HUES48 (cell line): ENCODE results near the gene CHRDL2.

Experiments used
- H3K27ac ChIP-seq: one replicate; pipeline ENCODE4 v1.7.0; 2013; ENCODE audit warnings: low read depth, low read length, inconsistent platforms
- H3K27me3 ChIP-seq: 2 replicates; pipeline ENCODE4 v1.6.1; 2013; ENCODE audit warnings: mild to moderate bottlenecking, low read length; ENCODE audit not compliant: control insufficient read depth, insufficient read depth
- H3K36me3 ChIP-seq: 2 replicates; pipeline ENCODE4 v1.6.1; 2013; ENCODE audit warnings: low read length; ENCODE audit not compliant: control insufficient read depth, insufficient read depth
- H3K4me1 ChIP-seq: 2 replicates; pipeline ENCODE4 v1.6.1; 2013; ENCODE audit warnings: mild to moderate bottlenecking, low read length; ENCODE audit not compliant: control insufficient read depth, insufficient read depth
- H3K4me3 ChIP-seq: 2 replicates; pipeline ENCODE4 v1.5.1; 2013; ENCODE audit warnings: mild to moderate bottlenecking, low read depth, low read length
- H3K9ac ChIP-seq: 2 replicates; pipeline ENCODE4 v1.6.1; 2013; ENCODE audit warnings: mild to moderate bottlenecking, low read depth, low read length, moderate library complexity
- H3K9me3 ChIP-seq: 2 replicates; pipeline ENCODE4 v1.6.1; 2013; ENCODE audit warnings: low read length; ENCODE audit not compliant: control insufficient read depth, insufficient read depth

Gene CHRDL2

DNA sequence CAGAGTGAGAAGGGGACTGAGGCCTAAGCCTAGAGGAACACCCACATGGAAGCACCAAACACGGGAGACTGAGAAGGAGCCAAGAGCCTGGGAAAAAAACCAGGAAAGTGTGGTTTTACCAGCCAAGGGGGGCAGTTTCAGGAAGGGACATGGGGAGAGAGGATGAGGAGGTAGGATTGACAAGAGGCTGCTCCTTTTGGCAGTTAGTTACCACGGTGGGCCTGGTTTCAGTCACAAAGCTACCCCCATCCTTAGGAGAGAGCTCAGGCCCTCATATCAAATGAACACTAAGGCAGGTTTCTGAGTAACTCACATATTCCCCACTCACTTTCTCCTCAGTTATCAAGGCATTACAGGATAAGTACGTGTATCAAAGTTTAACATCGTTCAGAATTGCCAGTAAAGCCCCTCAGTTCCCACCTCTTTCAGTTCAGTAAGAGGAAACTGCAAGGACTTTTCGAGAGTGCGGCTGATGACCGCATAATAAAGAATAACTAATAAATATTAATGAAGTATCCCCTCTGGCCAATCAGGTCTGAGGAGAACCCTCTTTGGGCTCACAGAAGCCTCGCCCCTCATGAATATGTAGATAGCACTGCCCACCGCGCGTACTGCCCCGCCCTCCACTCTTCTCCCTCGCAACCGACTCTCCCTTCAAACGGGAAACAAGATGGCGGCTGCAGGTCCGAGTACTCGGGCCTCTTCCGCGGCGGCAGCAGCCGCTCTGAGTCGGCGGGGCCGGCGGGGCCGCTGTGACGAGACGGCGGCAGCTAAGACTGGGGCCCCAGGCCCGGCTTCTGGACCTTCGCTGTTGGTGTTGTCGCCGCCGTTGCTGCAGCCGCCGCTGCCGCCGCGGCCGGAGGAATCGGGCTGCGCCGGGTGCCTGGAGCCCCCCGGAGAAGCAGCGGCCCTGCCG is 17.2 kb upstream of the CHRDL2 start, which contains the start of gene RNF169:
Gene RNF169, plus strand, starts transcription at position 639 of the 916 bp plus-strand sequence. Its CDS starts 32 bp downstream, at position 671.
- H3K36me3 ChIP-seq, result no peaks in the 10 kb centered on the region
- H3K27me3 ChIP-seq, result no peaks in the 10 kb centered on the region
- H3K9me3 ChIP-seq, result no peaks in the 10 kb centered on the region
- H3K27ac ChIP-seq, result peak within 1 kb of the TSS; percentile 71
- peak within 1 kb of the TSS; percentile 66 for H3K4me3 ChIP-seq
- peak within 1 kb of the TSS; percentile 83 for H3K9ac ChIP-seq
- H3K4me1 ChIP-seq, result peaks cover 19% of the 10 kb centered on the region

DNA sequence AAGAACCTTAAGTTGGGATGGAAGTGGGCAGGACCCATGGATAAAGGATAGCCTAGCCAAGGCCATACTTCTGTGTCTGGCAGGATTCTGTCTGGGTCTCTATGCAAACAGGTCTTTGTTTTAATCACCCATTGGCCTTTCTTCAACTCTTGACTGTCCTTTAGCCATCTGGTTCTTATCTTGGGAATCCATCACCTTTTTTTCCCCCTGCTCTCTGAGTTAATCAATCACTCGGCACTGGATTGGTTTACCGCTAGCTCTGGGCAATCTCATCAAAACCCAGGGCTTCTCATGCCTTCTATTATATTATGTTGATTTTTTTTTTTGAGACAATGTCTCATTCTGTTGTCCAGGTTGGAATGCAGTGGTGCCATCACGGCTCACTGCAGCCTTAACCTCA is 15.6 kb upstream of the CHRDL2 start:
- Histone ChIP-seq H3K9me3 (no peaks in the 10 kb centered on the region), H3K27me3 (no peaks in the 10 kb centered on the region), H3K9ac (no peak overlapping the region), H3K27ac (no peak overlapping the region), H3K36me3 (no peaks in the 10 kb centered on the region), H3K4me3 (no peak overlapping the region), H3K4me1 (peaks cover 19% of the 10 kb centered on the region)

DNA sequence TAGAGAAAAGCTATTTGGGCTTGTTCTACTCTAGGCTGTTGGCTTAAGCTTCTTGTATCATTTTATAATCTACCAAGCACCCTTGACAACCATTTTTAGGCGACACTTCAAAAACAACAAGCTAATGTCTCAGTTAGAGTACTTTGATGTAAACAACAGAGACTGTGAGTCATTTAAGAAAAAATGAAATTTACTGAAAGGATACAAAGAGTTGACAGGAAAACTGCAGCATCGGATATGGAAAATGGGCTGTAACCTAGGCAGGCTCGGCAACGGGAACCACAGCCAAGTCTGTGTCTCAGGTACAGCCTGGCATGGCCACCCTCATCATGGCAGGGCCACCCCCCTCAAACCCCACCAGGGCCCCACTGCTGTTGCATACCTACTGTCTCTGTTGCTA is 13.1 kb upstream of the CHRDL2 start:
- Histone ChIP-seq H3K36me3 (no peaks in the 10 kb centered on the region), H3K27ac (no peak overlapping the region), H3K27me3 (no peaks in the 10 kb centered on the region), H3K4me1 (peaks cover 10% of the 10 kb centered on the region), H3K9ac (no peak overlapping the region), H3K4me3 (no peak overlapping the region), H3K9me3 (peaks cover 6% of the 10 kb centered on the region)

DNA sequence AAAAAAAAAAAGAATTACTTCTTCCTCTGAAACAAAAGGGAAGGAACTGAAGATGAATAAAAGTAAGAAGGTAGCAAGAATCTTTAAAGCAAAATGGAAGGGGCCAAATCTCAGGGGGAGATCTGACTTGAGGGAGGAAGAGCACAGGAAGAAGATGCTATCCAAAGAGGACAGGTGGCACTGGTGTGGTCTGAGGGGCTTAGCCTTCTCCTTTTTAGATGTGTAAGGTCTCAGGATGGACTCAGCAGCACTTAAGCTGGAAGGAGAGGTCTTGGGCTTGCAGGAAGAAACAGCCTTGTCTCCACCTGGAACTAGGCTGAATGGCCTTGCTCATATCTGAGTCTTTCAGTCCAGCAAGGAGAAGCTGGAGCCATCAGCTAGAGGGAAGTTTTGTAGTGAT is 12.4 kb upstream of the CHRDL2 start:
- Histone ChIP-seq H3K4me1 (peaks cover 10% of the 10 kb centered on the region), H3K36me3 (no peaks in the 10 kb centered on the region), H3K27ac (no peak overlapping the region), H3K9ac (no peak overlapping the region), H3K4me3 (no peak overlapping the region), H3K27me3 (no peaks in the 10 kb centered on the region), H3K9me3 (peaks cover 6% of the 10 kb centered on the region)

DNA sequence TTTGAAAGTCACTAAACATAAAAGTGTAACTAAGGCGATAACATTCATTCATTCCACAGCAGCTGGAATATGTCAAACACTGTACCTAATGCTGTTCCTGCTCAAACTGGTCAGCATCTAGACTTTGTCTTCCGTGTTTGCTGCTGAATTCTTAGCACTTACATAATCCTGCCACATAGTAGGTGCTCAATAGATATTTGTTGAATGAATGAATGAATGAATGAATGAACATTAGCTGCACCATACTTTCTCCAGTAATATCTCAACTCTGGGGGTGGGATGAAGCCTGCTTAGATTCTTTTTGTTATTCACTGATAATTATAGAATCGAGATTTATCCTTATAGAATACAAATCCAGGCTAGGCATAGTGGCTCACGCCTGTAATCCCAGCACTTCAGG is 10.8 kb upstream of the CHRDL2 start:
- H3K27me3 ChIP-seq, result no peaks in the 10 kb centered on the region
- no peak overlapping the region for H3K9ac ChIP-seq
- no peak overlapping the region for H3K27ac ChIP-seq

DNA sequence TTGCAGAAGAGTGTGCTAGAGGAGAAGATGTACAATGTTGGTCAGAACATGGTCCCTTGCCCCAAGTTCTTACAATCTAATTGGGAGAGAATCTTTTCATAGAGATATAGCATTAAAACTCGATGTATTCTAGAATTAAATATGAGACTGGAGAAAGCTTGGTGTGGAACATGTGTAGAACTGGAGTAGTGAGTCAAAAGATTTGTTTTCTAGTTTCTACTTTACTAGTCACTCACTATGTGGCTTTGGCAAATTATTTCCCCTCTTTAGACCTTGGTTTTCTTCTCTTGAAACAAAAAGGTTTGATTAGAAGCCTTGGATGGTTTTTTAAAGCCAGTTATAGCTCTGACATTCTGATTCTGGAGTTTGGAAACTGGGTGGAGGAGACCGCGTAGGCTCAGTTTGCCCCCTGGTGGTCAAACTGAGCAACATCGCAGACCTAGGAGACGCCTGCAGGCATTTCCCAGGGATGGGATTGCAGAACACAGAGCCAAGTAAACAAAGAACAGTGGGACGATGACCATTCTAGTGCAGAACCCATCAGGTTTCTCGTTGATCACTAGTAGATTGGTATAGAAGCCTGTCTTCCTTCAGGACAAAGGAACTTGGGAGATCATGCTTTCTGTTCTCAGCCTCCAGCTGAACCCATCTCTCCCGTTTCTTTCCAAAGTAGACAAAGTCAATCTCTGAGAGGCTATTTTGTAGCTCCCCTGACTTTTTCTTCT is 8.5 kb upstream of the CHRDL2 start:
- H3K9ac ChIP-seq, result no peak overlapping the region
- H3K27me3 ChIP-seq, result 0 out of 2 replicates have a peak, but pooled peaks cover 3% of the 10 kb centered on the region
- H3K27ac ChIP-seq, result no peak overlapping the region
- H3K4me1 ChIP-seq, result no peaks in the 10 kb centered on the region
- H3K4me3 ChIP-seq, result no peak overlapping the region
- peaks cover 6% of the 10 kb centered on the region for H3K9me3 ChIP-seq
- H3K36me3 ChIP-seq, result no peaks in the 10 kb centered on the region

More for the DNA sequence above, 10.8 kb upstream of the CHRDL2 start:
- Histone ChIP-seq H3K36me3 (no peaks in the 10 kb centered on the region), H3K4me1 (0 out of 2 replicates have a peak, but pooled peaks cover 3% of the 10 kb centered on the region), H3K9me3 (peaks cover 6% of the 10 kb centered on the region), H3K4me3 (no peak overlapping the region)

DNA sequence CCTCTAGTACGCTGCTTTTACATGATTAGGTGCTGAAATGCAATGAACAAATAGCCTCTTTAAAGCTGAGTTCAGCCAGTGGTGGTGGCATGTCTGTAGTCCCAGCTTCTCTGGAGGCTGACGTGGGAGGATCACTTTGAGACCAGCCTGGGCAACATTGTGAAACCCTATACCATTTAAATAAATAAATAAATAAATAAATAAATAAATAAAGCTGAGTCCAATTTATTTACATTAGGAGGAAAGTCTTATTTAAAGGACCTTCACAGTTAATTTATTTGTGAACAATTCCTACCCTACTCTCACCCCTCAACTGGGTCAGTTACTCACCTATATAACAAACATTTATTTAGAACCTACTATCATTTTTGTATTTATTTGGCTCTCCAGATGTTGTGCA is 4.8 kb upstream of the CHRDL2 start:
- no peak overlapping the region for H3K27ac ChIP-seq
- no peaks in the 10 kb centered on the region for H3K4me1 ChIP-seq
- peaks cover 6% of the 10 kb centered on the region for H3K9me3 ChIP-seq
- no peak overlapping the region for H3K4me3 ChIP-seq
- no peak overlapping the region for H3K9ac ChIP-seq
- H3K27me3 ChIP-seq, result peaks cover 35% of the 10 kb centered on the region
- H3K36me3 ChIP-seq, result no peaks in the 10 kb centered on the region

DNA sequence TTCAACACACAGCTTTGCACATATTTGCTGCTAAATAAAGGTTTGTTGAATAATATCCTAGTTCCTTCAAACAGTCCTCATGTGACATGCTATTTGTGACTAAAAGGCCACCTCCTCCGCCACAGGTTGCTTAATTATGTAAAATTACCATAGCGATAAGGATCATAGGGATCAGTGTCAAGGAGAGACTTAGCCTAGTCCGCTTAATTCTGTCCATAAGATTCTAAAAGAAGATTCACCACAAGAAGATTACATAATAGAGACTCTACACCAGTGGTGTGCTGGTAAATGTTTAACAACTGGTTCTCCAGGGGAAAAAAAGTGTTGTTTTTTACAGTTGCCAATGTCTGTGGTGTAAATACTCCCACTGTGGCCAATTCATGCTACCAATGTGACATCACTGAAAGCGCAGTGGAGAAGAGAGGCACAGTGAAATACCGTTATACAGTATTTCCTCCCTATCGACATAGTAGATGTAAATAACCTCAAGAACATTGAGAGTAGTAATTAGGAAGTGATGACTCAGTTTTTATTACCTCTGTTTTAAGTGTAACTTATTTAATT is 4.2 kb upstream of the CHRDL2 start:
- Histone ChIP-seq H3K9ac (no peak overlapping the region), H3K9me3 (peaks cover 6% of the 10 kb centered on the region), H3K27ac (no peak overlapping the region), H3K4me1 (no peaks in the 10 kb centered on the region; the same call in 1 of the 2 replicates), H3K4me3 (no peak overlapping the region), H3K36me3 (no peaks in the 10 kb centered on the region), H3K27me3 (peaks cover 41% of the 10 kb centered on the region)

DNA sequence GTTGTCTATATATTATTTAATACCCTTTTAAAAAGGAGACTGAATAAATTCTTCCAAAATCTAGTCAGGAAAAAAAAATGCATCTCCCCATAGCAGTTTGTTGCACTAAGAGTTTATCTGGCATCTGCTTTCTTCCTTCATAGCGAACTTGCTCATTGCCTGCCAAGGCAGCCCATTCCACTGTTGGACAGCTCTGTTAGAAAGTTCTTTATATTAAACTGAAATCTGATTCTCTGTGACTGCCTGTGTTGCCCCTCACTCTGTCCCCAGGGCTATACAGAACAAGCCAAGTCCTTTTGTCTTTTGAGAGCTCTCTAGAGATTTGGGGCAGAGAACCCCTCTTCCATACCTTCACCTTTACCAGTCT is 3.3 kb upstream of the CHRDL2 start:
- Histone ChIP-seq H3K4me1 (no peaks in the 10 kb centered on the region; the same call in 1 of the 2 replicates), H3K9ac (no peak overlapping the region), H3K36me3 (no peaks in the 10 kb centered on the region), H3K4me3 (no peak overlapping the region), H3K27me3 (peaks cover 50% of the 10 kb centered on the region), H3K27ac (no peak overlapping the region), H3K9me3 (no peaks in the 10 kb centered on the region)

DNA sequence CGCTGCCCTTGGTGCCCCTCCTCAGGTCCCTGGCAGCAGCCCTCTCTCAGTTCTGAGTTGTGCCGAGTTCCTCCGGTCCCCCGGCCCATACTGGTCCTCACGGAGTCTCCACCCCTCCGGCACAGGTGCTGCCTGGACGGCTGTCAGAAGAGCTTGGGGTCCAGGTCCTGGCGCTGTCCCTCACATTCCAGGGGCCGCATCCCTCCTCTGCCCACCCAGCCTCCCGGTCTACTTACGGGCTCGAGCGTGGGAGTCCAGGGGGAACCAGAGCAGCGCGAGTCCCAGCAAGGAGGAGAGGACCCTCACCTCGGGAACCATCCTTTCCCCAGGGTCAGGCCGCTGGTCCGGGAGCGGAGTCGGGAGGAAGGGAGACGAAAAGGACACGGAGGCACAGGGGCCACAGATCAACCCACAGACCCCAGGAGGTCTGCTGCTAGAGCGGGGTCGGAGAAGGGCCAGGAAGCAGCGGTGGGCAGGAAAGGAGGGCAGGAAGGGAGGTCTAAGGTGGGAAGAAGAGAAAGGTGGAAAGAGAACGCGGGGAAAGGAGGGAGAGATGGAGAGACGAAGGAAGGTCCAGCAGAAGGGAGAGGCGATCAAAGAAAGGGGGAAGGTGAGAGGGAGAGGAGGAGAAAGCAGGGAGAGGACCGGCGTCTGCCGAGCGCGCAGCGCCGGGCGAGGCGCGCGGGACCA is 510 bp downstream of the CHRDL2 start:
- H3K9ac ChIP-seq, result no peak overlapping the region
- peaks cover 71% of the 10 kb centered on the region for H3K27me3 ChIP-seq
- H3K4me1 ChIP-seq, result no peaks in the 10 kb centered on the region; the same call in 1 of the 2 replicates
- peak overlapping the region; percentile 66 for H3K4me3 ChIP-seq
- no peaks in the 10 kb centered on the region for H3K9me3 ChIP-seq
- H3K36me3 ChIP-seq, result no peaks in the 10 kb centered on the region
- H3K27ac ChIP-seq, result no peak overlapping the region
